GM21423 (cell line): ENCODE results near the gene EXPH5.

ENCODE experiments used
- ATAC-seq: cut with Tn5 transposase; IDR thresholded peaks from one replicate; pipeline ENCODE4 v1.9.1; 2021; ENCODE audit warnings: mild to moderate bottlenecking, moderate library complexity; ENCODE audit not compliant: unreplicated experiment

Gene EXPH5

GRCh38 chr11:108562746-108563581, 30.6 kb downstream of the EXPH5 start:
- no peak for ATAC-seq

DNA sequence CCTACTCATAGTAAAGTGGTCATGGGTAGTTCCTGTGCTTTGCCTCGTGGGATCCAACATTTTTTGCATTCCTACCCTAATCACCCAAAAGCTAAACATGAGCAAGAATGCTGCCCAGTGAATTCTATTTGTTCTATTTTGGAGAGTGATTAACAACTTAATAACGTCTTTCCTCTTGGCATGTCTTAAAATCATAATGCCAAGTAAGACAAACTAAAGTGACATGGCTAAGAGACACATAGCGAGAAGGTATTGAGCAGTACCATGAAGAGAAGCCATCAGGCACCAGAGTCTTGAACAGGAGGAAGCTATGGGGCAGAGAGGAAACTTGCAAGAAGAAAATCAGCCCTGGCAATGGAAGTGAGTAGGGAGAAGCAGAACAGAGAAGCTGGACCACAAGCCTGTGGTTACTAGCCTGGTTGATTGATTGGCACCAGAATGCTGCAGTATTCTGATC, 32.0 kb downstream of the EXPH5 start:
- ATAC-seq, result no peak

- no peak for ATAC-seq
Measured at GRCh38 chr11:108559904-108560303, 33.7 kb downstream of the EXPH5 start.

GRCh38 chr11:108559340-108559739, 34.2 kb downstream of the EXPH5 start:
- no peak for ATAC-seq

DNA sequence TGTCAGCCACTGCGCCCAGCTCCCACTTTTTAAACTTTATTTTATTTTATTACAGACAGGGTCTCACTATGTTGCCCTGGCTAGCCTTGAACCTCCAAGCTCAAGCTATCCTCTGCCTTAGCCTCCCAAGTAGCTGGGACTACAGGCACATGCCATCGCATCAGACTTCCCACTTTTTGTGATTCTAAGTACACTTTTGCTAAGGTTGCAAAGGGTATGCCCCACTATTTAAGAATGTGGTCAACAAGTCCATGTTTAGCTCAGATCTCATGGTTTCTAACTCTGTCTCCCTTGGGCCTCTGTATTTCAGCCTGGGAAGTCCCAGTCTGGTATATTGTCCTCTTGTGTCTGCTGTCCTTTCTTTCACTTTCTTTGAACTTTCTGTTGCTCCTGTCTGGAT, 35.3 kb downstream of the EXPH5 start:
- peak; percentile 87 for ATAC-seq

DNA sequence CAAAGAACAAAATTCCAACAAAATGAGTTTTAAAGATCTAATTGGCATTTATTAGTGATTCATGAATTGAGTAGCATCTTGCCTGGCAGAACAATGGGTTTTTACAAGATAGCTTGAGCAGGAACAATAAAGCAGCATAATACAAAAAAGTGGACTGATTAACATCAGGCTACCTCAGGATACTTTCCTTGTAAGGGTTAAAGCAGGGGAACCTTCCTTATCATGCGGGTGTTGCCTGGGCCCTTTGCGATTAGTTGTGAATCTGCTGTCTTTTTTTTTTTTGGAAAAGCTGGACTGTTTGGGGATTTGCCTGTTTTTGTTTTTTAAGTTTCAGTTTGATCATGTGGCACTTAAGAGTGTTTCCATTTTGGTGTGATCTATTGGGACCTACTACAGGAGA, 37.5 kb downstream of the EXPH5 start:
- ATAC-seq, result no peak

DNA sequence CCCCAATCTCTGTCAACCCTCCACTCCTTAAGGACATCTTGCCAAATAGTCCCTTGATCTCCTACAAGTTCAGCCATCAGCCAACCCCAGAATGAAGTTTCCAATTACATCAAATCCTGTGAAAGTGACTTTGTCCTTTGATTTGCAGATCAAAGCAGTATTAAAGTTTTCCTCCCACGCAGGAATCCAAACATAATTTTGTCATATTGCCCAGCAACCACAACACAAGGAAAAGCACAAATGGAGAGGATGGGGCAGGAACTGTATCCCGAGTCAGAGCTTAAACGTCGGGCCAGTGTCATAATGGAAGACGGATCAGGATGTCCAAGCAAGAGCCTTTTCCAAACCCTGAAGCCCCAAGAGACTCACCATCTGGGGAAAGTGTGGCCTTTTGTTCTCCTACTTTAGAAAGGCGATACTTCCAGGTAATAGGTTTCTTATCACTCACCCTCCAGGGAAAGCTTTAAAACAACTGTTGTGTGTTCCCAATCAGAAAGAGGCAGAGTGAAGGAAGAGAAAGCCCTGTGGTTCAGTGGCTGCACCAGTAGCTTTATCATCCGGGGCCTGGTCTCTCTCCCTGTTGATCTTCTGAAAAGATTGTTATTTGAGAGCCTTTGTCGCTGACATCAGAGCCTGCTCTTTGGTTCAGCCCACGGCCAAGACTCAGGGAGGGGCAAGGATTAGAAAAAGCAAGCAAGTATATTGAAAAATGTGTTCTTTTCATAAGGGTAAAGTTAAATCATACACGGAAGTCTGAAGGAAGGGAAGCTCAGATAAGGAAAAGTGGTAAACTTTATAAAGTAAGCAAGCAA, 41.7 kb downstream of the EXPH5 start:
- no peak for ATAC-seq

DNA sequence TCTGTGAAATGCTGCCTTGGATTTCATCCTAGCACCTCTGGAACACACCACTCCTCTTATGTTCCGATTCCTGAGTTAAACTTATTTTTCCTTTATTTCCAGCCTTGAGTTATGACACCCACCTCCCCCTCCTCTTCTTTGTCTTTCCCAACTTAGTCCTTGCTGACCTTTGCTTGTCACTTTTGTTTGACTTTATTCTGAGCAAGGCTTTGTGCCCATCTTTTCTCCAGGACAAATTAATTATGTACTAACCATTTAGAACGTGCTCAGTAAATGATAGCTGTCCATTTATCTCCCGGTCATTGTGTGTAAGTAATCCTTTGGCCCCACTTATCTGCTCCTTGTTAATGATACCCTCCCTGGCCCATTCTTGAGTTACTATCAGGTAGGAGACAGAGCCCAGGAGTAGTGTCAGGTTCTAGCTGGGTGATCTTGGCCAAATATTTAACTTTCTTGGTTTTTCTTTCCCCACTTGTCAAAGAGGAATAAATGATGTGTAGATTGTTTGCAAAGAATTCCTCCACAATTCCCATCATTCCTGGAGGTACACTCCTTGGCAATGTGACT, 44.2 kb downstream of the EXPH5 start:
- no peak for ATAC-seq

GRCh38 chr11:108545909-108546501, 47.6 kb downstream of the EXPH5 start:
- ATAC-seq, result no peak

GRCh38 chr11:108543316-108543964, 50.1 kb downstream of the EXPH5 start:
- no peak for ATAC-seq

GRCh38 chr11:108541531-108541930, 52.0 kb downstream of the EXPH5 start:
- ATAC-seq, result no peak

DNA sequence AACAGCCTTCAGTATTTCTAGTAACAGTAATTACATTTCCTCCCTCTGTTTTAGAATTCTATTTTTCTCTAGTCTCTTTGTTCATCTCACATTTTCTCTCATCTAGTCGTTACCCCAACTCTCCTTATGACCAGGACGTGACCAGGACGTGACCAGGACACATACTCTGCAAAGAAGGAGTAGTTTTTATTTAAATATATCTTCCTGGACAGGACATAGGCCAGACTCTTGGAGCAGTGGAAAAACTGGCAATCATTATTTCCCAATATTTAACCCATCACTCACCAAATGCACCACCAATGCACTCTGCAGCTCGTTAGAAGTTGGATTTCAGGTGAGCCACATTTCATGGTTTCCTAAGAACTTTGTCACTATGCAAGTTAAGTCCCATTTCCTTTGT, 55.1 kb downstream of the EXPH5 start:
- no peak for ATAC-seq

DNA sequence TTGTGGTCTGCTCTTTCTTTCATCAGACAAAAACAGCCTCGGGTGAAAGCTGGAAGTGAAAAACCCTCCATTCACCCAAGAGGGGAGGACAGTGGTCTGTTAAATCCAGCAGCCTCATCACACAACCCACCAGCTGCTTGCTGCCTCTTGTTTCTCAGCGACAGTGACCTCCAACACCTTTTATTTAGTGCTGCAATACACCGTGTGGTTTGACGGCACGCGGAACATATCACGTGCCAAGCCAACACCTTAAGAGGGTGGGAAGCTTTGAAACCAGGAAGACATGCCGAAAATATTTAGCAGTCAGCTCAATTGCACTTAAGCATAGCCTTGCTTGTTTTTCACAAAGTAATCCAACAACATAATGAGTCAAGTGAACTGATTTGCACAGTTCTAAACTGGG, 55.5 kb downstream of the EXPH5 start:
- ATAC-seq, result no peak

DNA sequence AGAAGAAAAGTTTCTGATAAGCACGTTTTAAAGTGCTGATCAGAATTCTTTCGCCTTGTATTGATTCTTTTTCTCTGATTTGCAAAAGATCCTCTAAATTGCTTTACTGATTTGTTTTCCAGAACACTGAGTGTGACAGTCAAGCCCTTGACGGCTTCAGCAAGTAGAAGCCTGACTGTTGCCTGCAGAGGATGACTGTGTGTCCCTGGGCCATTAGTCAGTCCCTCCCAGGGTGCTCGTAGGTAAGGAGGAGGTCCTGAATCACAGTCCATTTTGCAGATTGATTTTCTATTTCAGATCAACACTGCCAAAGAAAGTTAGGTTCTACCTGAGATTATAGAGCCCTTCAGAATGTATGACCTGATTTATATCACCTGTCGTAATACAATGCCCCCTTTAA, 56.8 kb downstream of the EXPH5 start:
- ATAC-seq, result no peak

GRCh38 chr11:108535384-108535955, 58.1 kb downstream of the EXPH5 start:
- no peak for ATAC-seq

DNA sequence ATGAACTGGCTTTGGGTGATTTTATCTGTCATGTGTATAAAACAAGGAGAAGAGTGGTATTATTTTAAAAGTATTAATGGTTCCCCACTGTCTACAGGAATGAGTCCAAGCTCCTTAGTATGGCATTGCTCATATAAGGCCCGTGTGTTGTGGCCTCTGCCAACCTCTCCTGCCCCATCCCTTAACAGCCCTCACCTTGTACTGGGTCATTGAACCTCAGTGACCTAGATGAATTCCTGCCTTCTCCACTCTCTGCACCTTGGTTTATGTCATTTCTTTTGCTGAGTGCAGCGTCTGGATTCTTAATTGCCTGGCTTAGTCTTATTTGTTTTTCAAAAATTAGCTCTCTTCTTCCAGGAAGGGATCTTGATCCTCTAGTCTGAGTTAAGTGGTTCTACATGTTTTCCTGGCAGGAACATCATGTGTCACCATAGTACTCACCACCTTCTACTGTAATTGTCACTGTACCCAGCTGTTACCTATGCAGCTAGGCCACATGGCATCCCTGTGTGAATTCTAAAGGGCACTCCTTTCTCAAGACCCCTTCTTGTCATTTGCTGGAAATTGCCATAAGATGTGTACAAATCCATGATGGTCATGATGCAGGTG, 59.2 kb downstream of the EXPH5 start:
- no peak for ATAC-seq

GRCh38 chr11:108530426-108530825, 63.1 kb downstream of the EXPH5 start:
- ATAC-seq, result no peak

- no peak for ATAC-seq
Measured at GRCh38 chr11:108527382-108527781, 66.2 kb downstream of the EXPH5 start.

DNA sequence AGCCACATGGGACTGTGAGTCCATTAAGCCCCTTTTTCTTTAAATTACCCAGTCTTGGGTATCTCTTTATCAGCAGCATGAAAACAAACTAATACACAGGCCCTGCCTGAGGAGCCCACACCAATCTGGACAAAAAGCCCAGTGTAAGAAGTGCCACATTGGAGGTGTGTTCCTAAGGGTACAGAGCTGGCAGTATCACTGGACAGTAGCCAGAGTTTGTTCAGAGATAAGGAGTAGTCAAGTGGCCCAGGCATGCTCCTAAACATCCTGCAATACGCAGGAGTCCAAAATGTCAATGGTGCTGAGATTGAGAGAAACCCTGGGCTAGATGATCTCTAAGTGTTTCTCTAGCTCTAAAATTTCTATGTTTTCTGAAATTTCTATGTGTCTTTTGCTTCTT, 68.4 kb downstream of the EXPH5 start:
- no peak for ATAC-seq

DNA sequence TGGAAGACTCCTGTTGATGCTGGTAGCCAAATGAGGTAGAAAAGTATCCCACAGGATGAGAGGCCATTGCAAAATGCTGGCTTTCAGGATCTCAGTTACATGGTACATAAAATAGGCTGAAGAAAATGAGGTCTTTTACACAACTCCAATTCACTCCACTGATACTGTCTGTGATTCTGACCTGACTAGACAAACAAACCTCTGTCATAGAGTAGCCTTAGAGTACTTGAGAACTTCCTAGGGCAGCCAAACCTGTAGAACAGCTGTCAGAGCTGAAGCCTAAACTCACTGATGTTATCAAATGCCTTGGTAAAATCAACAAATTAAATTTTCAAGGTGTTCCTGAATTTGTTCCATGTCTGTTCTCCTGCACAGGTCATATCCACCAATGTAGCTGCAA, 69.1 kb downstream of the EXPH5 start:
- ATAC-seq, result no peak
